HG03139 (cell line): ENCODE data around the gene UNC13D.
"Not testable (repeated sequence)": the region's sequence is repeated elsewhere in the genome, so short reads cannot be mapped to it uniquely, and the experiment has no call there.

Experiments
- ATAC-seq: cut with Tn5 transposase; IDR thresholded peaks from one replicate; pipeline ENCODE4 v1.9.1; 2021; ENCODE audit not compliant: unreplicated experiment

Gene UNC13D

DNA sequence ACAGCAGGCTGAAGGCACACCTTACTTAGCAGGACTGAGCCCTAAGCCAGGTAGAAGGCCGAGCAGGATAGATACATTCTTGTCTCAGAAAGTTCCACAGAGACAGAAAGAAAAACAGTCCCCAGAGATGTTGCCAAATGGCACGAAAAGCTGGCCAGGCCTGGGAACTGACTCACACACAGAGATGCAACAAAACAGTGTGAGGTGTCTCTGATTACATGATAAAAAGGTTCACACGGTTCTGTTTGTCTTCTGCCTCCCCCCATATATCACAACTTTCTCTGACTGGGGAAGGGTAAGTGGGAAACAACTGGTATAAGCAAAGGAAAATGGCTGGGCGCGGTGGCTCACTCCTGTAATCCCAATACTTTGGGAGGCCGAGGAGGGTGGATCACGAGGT, 9.2 kb upstream of the UNC13D start:
- no peak for ATAC-seq

DNA sequence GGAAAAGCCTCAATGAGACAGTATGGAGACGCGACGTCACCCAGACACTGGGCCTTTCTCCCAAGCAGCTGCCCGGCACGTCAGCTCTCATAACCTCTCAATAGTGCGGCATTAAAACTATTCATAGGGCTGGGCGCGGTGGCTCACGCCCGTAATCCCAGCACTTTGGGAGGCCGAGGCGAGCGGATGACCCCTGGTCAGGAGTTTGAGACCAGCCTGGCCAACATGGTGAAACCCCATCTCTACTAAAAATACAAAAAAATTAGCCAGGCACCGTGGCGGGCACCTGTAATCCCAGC, 7.4 kb upstream of the UNC13D start:
- ATAC-seq: not testable (repeated sequence)

DNA sequence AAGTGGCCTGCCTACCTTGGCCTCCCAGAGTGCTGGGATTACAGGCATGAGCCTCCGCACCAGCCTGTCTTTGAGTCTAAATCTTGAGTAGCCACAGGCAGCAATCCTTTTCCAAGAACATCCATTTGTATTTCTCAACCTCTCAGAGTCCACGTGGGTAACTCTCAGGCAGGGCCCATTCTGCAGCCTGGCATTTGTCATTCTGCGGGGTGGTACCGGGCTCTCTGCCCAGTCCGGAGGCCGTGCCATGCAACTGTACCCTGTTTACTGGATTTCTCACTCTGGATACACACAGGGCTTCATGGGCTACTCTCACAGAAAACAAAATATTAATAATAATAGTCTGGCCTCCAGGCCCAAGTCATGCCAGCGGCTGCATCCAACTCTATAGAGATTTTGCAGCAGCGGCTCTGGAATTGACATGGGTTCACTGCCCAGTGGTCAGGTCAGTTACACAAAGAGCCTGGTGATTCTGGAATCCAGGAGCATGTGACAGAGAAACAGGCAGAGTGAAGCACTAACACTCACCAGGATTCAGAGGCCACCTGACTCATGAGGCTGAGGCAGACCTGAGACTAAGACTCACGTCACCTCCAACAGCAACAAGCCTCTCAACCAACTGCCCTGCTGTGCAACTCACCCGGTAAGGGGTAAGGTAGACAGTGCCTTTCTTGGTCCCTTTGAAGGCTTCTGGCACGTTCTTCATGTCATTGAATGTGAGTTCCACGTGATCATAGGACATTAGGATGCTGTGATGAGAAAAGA, 6.9 kb upstream of the UNC13D start:
- ATAC-seq: no peak

DNA sequence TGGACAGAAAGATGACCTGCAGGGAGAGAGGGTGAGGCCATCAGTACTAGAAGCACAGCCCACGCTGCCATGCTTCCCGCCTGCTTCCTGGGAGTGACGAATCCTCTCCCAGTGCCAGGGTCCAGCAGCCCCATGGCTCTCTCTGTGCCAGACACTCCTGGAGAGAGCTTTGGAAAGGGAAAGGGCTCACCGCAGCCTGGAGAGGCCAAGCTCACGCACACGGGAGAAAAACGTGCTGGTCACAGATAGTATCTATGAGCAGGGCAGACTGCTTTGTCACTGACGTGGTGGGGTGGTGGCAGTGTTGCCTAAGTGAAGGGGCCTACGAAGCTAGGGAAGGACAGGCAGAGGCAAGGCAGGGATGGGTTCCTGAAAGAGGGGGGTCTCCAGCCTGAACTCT, 5.5 kb upstream of the UNC13D start:
- no peak for ATAC-seq

DNA sequence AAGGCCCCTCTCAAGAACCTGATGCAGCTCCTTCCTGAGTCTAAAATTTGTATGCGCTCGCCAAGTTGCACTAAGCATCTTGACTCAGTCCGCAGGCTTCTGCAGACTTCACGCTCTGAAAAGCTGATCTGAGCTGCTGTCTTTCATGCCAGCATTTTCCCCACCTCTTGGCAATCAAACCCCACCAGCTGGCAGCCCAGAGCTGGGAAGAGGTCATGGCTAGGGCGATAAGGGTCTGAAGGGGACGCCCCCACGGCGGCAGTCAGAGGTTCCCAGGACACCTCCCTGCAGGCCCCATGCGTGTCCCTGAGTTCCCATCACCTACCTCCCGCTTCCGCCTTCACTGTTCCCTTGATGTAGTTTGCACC, 5.1 kb upstream of the UNC13D start:
- no peak for ATAC-seq

DNA sequence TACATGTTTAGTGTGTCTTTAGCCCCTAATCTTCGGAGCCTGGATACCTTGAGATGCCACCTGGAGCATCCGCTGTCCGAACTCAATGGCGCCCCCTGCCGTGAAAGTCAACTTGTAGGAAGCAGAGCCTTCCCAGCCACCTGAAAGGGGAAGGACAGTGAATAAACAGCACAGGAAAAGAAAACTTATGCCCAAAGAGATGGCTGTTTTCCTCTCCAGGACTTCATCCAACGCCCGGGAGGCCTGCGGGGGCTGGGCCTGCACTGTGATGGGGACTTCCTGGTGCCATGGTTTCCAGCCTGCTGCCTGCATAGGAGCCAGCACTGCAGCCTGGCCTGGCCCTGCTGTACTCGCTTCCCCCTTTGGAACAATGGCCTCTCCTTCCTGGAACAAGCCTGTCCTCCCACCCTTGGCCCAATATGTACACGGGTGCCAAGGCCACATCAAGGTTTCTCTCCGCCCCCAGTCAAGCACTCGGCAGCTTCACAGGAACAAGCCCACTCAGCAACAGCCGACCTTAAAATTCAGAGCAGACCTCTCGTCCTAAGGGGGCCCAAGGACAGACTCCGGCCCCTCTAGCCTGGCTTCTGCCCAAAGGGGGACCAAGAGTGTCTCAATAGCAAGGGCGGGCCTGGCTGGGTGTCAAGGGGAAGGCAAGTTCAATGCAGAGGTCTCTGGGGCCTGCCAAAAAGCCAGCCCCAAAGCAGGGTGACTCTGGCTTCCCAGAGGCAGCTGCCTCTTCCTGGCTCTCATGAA, 4.5 kb upstream of the UNC13D start:
- no peak for ATAC-seq

DNA sequence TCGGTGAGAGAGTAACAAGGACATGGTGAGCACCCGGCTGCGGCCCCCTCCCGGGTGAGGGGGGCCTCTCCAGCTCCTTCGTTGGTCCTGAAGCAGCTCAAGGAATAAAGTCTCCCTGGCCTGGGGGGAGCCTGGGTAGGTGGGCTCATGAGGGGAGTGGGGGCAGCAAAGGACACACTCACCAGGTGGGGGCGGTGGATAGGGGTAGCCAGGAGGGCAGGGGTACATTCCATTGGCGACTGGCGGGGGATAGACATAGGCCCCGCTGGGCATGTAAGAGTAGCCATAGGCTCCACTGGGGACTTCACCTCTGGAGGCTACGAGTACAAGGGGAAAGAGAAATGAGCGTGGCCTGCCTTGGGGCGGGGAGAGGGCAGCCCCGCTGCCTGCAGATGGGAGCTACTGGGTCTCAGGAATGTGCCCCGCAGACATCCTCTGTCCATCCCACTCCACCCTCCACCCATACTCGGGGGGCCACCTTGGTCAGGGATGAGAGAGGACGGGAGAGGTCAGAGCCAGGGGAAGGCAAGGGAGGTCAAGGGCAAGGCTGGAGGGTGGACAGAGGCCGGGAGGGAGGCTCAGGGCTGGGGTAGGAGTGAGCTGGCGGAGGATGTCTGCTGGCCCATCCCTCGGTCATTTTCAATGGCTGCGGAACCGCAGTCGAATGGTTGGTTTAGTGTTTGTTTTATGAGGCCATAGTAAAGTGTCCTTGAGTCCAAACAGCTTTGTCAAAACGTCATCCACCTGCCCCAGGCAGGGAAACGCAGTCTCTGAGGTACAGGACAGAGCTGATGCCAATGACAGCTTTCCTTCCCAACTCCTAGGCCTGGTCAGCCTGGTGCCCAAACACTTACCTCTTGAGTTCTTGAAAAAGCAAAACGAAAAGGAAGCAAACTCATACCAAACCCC, 3.7 kb upstream of the UNC13D start:
- ATAC-seq: no peak

DNA sequence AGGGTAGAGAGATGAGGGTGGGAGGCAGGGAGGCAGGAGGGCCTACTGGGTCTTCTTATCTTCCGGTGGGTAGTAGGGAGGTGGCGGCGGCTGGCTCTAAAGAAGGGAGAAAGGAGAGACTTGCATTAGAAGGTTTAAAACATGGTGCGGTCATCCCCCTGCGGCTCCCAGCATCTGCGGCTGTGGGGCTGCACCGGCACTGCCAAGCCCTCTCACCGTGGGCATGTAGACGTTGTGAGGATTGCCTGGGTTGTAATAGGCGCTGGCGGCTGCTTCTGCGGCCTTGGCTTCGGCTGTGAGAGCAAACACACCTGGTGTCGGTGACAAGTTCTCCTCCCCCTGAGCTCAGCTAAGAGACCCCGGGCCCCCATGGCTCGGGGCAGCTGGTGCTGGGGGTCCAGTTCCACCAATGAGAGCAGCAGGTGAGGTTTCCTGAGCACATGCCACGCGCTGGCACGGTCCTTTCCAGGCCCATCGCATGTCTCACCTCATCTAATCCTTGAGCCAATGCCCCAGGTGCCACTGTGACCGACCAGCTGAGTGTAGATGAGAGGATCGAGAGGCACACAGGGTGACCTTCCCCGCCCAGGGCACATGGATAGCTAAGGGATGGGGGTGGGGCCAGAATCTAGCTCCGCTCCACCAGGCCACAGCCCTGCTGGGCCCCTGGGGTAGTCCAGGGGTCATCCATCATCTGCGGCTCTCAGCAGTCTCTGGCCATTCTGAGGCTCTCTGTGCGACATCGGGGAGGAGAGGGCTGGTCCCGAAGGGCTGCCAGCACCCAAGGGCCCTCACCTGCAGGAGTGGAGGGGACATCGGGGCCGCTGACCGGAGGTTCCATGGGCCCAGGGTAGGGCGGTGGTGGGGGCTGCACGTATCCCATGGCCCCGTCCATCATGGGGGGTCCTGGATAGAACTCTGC, 2.7 kb upstream of the UNC13D start:
- no peak for ATAC-seq

DNA sequence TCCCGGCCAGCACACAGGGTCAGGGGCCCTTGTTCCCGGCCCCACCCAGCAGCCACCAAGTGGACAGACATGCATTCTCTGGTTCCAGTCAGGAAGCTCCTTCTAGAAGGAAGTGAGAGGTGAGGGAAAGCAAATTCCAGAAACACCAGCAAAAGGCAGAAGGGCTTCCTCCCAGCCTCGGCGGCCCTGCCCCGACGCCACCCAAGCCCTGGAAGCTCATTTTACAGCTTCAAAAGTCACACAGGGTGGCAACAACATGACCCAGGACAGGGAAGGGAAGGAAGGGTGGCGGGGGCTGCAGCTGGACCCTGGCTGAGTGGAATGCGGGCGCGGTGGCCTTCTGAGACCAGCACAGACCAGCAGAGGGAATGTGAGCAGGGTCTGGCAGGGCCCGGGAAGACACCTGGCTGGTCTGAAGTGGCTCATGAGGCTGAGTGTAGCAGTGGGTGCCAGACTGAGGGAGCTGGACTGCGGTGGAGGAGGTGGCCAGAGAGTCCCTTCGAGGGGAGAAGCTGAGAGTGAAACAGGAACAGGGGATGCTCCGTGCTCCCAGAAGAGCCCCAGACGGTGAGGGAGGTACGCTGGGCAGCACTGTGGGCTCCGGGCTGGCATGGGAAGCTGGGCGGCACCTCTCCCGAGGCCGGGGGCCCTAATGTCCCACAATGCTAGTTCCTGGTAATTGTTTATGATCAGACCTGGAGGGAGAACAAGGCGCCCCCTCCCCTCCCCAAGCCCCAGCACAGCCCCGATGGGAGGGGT, 1.9 kb upstream of the UNC13D start:
- no peak for ATAC-seq

DNA sequence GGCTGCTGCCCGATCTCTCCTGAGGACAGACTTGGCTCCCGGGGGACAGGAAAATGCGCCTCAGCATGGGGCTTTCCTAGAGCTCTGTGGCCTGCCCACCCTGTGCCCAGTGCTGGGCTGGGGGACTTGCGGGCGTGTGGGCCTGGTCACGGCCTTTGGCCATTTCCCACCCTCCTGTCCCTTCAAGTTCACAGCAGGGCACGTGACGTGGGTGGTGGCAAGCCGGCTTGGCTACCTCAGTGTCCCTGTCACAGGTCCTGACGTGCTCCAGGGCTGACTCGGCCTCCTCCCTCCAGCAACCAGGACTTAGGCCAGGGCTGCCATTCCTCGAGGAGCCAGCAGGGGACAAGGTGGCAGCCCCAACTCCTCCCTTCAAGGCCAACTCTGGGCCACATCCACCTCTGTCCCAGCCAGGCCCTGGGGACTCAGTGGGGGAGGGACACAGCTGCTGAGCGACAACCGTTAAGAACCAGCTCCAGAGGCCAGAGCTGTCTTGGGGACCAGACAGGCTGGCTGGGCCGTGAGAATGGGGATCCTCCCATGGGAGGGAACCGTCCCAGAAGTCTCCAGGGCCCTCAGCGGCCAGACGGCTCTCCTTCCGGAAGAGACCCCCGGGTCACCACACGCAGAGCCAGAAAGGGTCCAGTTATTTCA, 981 bp upstream of the UNC13D start:
- peak; percentile 76 for ATAC-seq

DNA sequence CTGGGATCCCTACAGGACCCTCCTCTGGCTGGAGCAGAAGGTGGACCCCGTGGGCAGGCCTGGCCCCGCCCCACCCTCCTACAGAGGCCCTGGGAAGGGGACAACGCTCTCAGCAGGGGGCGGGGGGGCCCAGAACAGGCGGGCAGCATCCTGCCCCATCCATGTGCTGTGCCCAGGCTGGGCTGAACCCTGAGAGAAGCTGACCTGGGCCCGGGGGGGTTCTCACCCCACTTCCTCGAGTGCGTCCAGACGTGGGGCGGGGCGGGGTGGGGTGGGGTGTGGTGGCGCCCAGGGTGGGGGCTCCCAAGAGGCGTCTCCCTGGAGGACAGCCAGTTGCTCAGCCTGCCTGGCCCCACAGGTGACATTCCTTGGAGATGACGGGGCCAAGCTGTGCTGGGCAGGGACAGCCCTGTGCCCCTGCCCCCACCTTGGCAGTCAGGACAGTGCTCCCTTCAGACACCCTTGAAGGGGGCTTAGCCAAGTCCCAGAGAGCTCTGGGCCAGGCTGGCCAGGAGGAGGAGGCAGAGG, 390 bp upstream of the UNC13D start:
- no peak for ATAC-seq

DNA sequence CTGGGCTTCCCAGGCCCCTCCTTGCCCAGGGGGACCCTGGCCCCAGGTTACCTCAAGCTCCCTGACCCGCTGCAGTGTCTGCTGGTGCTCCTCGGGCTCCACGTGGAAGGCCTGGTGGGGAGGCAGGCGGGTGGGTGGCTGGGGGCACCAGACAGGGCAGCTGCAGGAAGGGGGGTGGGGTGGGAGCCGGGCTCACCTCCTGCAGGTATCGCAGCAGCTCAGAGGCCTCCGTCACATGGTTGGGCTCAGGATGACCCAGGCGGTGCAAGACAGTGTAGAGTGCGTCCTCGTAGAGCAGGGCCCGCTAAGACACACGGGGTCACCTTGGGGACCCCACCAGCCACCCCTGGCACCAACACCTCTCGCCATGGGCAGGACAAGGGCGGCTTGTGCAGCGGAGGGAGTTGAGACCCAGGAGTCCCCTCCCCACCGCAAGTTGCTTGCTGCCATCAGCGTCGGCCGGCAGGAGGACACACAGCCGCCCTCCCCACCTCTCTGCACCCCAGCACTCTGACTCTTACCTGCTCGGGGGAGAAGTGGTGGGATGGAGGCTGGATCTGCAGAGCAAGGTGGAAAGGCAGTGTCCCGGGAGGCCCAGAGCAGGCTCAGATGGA, 1.1 kb downstream of the UNC13D start:
- no peak for ATAC-seq

DNA sequence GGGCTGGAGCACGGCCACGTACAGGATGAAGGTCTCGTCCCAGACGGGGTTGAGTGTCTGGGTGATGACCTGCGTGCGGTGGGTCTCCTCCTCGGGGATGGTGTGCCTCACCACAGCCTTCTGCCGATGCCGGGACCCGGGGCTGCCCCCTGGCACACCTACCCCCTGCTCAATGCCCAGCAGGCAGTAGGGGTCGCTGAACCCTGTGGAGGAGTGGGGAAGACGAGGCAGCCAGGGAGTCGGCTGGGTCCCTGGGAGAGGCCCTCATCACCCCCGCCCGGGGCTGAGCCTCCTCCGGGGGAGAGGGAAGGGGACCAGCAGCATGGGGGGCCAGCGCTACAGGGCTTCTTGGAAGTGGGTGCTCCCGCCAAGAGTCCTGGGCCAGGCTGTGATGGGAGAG, 1.8 kb downstream of the UNC13D start:
- no peak for ATAC-seq

DNA sequence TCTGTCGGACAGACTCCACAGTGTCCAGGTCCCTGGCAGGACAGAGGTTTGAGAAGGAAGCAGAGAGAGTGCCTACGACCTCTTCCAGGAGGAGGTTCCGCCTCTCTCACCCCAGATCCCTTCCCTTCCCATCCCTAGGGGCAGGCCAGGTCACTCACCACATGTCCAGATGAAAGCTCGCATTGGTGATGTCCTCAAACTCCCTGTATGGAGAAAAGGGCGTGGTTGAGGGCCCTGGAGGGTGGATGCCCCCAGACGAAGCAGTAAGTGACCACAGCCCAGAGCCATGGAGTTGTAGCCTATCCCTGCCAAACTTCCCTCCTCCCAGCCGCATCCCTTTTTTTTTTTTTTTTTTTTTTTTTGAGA, 3.4 kb downstream of the UNC13D start:
- no peak for ATAC-seq

DNA sequence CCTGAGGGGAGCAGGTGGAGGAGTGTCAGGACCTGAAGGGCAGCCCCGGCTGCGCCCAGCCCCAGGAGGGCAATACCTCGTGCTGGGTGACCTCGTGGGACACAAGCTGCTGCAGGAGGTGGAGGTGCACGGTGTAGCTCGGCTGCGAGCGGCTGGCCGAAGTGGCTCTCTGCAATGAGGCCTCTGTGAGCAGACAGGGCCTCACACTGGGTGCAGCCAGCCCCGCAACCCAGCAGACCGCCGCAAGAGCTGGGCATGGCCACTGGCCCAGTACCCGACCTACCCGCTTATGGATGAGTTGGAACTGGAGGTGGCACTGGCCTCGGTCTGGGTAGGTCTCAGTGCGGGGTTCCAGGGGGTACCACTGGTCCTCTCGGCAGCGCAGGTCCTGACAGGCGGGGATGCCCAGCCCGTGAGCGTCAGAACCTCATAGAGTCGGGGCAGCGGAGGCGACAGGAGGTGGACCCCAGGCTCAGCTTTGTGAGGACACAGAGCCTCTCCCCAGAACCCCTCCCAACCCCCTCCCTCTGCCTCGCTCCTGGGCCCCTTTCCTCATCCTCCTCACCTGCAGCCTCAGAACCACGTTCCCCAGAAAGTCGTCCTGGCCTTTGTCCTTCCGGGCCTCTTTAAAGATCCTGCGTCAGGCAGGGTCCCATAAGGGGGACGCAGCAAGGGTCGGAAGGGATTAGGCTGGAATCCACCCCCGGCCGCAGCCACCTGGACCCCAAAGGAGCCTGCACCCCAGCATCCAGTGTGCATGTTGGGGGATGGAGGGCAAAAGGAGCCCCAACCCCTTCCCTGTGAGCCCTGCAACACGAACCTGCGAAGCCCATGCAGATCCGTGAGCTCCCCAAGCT, 4.0 kb downstream of the UNC13D start:
- ATAC-seq: no peak

DNA sequence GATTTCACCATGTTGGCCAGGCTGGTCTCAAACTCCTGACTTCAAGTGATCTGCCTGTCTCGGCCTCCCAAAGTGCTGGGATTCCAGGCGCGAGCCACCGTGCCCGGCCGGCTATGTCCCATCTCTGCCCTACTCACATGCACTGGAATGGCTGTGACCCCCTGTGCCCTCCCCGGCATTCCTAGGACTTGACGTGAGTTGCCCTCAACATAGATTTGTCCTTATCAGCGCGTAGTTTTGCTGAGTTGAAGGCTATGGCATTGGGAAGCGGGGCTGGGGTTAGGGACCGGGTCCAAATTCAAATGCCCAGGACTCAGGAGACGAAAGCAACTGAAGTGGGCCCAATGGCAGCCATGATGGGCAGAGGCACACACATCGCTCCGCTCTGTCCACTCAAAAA, 5.8 kb downstream of the UNC13D start:
- no peak for ATAC-seq

DNA sequence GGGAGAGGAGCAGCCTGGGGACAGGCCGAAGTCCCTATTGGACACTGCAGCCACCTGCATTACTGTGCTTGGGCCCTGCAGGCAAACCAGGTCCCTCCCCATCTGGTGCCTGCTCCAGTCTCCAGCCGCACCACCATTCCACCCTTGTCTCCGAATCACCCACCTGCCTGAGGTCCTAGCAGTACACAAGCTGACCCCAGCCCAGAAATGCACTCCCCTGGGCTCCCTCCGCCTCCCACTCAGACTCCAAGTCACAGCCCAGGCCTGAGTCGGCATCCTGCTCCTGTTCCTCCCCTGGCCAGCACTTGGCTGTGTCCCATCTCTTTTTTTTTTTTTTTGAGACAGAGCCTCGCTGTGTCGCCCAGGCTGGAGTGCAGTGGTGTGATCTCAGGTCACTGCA, 6.3 kb downstream of the UNC13D start:
- ATAC-seq: no peak

DNA sequence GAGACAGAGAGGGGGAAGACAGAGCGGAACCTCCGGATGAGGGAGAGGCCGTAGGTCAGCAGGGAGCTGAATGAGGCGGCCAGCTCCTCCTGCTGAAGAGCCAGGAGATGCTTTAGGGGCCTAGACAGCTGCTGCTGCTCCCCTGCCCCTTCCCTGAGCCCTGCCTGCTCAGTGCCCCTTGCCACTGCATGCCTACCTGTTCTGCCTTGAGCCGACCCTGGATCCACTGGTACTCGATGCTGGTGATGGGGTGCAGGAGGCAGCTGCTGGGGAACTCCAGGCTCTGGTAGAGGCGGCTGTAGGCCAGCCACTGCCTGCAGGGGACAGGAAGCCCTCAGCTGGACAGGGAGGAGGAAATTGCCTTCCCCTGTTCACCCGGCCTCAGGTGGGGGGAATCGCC, 7.6 kb downstream of the UNC13D start:
- ATAC-seq: no peak
